ENCODE results near the gene ANKRD13B.
"Not testable (repeated sequence)": the region's sequence is repeated elsewhere in the genome, so short reads cannot be mapped to it uniquely, and the experiment has no call there.

ANKRD13B gene

GRCh38 chr17:29640413-29640812, 47.5 kb downstream of the ANKRD13B start:
- H3K4me1 ChIP-seq (ENCODE audit: control insufficient read depth in 5 of 5, insufficient read depth in 5 of 5, low read length in 5 of 5): peaks cover 8 to 64% (median 60%) of the 10 kb centered on the region in 5 donors
- H3K36me3 ChIP-seq (ENCODE audit: control insufficient read depth in 5 of 5, insufficient read depth in 5 of 5, low read length in 5 of 5): peaks cover 6 to 19% (median 14%) of the 10 kb centered on the region in 5 donors
- H3K4me3 ChIP-seq (ENCODE audit: low read depth in 1 of 5, low read length in 5 of 5): no peak overlapping the region
- no peaks in the 10 kb centered on the region for H3K9me3 ChIP-seq (ENCODE audit: control insufficient read depth in 5 of 5, low read length in 5 of 5)
- peak overlapping the region in 1 of 5 donors; percentile 56 for H3K9ac ChIP-seq (ENCODE audit: low read length in 5 of 5)
- H3K27ac ChIP-seq (ENCODE audit: low read depth, low read length): peak overlapping the region; percentile 93
- H3K27me3 ChIP-seq (ENCODE audit: control insufficient read depth in 5 of 5, insufficient read depth in 4 of 5, low read length in 5 of 5): no peaks in the 10 kb centered on the region

DNA sequence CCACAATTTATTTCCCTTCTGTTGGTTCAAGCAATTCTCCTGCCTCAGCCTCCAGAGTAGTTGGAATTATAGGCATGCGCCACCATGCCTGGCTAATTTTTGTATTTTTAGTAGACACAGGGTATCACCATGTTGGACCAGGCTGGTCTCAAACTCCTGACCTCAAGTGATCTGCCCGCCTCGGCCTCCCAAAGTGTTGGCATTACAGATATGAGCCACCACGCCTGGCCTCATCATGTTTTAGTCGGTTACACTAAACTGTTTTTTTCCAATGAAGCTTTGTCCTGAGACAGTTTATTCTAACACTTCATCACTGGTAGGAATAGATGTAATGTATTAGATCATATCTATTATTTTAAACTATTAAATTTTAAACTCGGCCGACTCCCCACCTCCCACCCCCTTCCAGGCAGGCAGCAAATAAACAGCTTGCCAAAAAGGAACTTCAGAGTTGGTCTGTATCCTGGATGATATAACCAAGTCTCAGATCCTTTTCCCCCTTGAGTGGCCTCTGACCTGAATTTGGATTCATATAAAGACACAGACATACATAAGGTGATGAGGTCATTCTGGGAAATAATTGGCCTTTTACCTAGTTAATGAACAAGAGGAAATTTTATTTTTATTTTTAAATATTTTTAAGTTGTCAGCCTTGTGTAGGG, 48.2 kb downstream of the ANKRD13B start:
- H3K4me1 ChIP-seq (ENCODE audit: control insufficient read depth in 5 of 5, insufficient read depth in 5 of 5, low read length in 5 of 5): peaks cover 10 to 71% (median 67%) of the 10 kb centered on the region in 5 donors
- peak overlapping the region in 2 of 5 donors; percentile 38 to 56 for H3K9ac ChIP-seq (ENCODE audit: low read length in 5 of 5)
- H3K36me3 ChIP-seq (ENCODE audit: control insufficient read depth in 5 of 5, insufficient read depth in 5 of 5, low read length in 5 of 5): peaks cover 5 to 12% (median 8%) of the 10 kb centered on the region in 5 donors
- H3K27ac ChIP-seq (ENCODE audit: low read depth, low read length): peak overlapping the region; percentile 93
- no peaks in the 10 kb centered on the region for H3K9me3 ChIP-seq (ENCODE audit: control insufficient read depth in 5 of 5, low read length in 5 of 5)
- H3K27me3 ChIP-seq (ENCODE audit: control insufficient read depth in 5 of 5, insufficient read depth in 4 of 5, low read length in 5 of 5): no peaks in the 10 kb centered on the region
- H3K4me3 ChIP-seq (ENCODE audit: low read depth in 1 of 5, low read length in 5 of 5): no peak overlapping the region

GRCh38 chr17:29642171-29642611, 49.3 kb downstream of the ANKRD13B start:
- Histone ChIP-seq H3K27ac (ENCODE audit: low read depth, low read length) (peak overlapping the region; percentile 93), H3K4me3 (ENCODE audit: low read depth in 1 of 5, low read length in 5 of 5) (no peak overlapping the region), H3K4me1 (ENCODE audit: control insufficient read depth in 5 of 5, insufficient read depth in 5 of 5, low read length in 5 of 5) (peaks cover 10 to 74% (median 73%) of the 10 kb centered on the region in 5 donors), H3K27me3 (ENCODE audit: control insufficient read depth in 5 of 5, insufficient read depth in 4 of 5, low read length in 5 of 5) (no peaks in the 10 kb centered on the region), H3K9ac (ENCODE audit: low read length in 5 of 5) (peak overlapping the region in 2 of 5 donors; percentile 6 to 38), H3K9me3 (ENCODE audit: control insufficient read depth in 5 of 5, low read length in 5 of 5) (no peaks in the 10 kb centered on the region), H3K36me3 (ENCODE audit: control insufficient read depth in 5 of 5, insufficient read depth in 5 of 5, low read length in 5 of 5) (peaks cover 0 to 2% (median 0%) of the 10 kb centered on the region in 5 donors)

- Histone ChIP-seq H3K9ac (ENCODE audit: low read length in 5 of 5) (no peak overlapping the region), H3K9me3 (ENCODE audit: control insufficient read depth in 5 of 5, low read length in 5 of 5) (no peaks in the 10 kb centered on the region), H3K4me1 (ENCODE audit: control insufficient read depth in 5 of 5, insufficient read depth in 5 of 5, low read length in 5 of 5) (peaks cover 10 to 74% (median 72%) of the 10 kb centered on the region in 5 donors), H3K27ac (ENCODE audit: low read depth, low read length) (peak overlapping the region; percentile 93), H3K36me3 (ENCODE audit: control insufficient read depth in 5 of 5, insufficient read depth in 5 of 5, low read length in 5 of 5) (peaks cover 3 to 12% (median 9%) of the 10 kb centered on the region in 5 donors), H3K27me3 (ENCODE audit: control insufficient read depth in 5 of 5, insufficient read depth in 4 of 5, low read length in 5 of 5) (no peaks in the 10 kb centered on the region), H3K4me3 (ENCODE audit: low read depth in 1 of 5, low read length in 5 of 5) (no peak overlapping the region)
Measured at GRCh38 chr17:29643817-29644160, 50.9 kb downstream of the ANKRD13B start.

DNA sequence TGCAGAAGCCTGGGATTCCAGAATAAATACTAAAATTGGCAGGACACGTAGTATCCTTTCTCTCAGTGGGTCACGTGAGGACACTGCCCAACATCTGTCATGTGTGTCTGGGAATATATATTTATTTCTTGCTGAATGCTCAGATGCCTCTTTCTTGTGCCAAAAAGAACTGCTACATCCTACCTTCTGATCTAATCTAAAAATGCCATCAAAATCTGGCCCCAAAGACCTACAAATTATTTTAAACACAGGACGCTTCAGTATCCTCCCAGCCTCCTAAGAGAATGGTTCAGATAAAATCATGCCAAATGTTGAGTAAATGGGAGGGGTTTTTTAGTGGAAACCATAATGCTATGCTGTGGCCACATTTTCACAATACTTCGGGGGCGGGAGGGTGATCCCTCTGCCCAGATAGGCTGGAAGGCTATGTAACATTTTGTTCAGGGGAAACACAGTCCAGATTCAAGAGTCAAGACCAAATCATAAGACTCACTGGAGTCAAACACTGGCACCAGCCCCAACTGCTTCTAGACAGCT, 52.7 kb downstream of the ANKRD13B start:
- H3K4me1 ChIP-seq (ENCODE audit: control insufficient read depth in 5 of 5, insufficient read depth in 5 of 5, low read length in 5 of 5): peaks cover 7 to 57% (median 56%) of the 10 kb centered on the region in 5 donors
- no peak overlapping the region for H3K4me3 ChIP-seq (ENCODE audit: low read depth in 1 of 5, low read length in 5 of 5)
- H3K27me3 ChIP-seq (ENCODE audit: control insufficient read depth in 5 of 5, insufficient read depth in 4 of 5, low read length in 5 of 5): no peaks in the 10 kb centered on the region
- H3K9me3 ChIP-seq (ENCODE audit: control insufficient read depth in 5 of 5, low read length in 5 of 5): no peaks in the 10 kb centered on the region
- peak overlapping the region in 4 of 5 donors; percentile 16 to 58 (median 18) for H3K9ac ChIP-seq (ENCODE audit: low read length in 5 of 5)
- peak overlapping the region; percentile 93 for H3K27ac ChIP-seq (ENCODE audit: low read depth, low read length)
- peaks cover 6 to 20% (median 13%) of the 10 kb centered on the region in 5 donors for H3K36me3 ChIP-seq (ENCODE audit: control insufficient read depth in 5 of 5, insufficient read depth in 5 of 5, low read length in 5 of 5)

DNA sequence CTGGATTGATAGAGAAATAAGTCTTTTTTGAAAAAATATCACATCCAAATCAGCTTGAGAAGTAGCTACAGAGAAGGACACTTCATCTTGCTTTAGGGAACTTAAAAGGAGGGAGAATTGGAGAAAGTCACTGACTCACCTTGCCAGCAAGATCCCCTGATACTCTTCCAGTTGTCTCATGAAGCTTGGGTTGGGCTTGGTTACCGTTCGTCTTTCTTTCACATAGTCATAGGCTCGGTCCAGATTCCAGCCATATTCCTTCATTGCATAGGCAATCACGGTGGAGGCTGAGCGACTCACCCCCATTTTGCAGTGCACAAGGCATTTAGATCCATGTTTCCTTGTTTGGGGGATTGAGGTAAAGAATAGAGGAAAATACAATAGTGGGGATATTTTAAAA, 55.1 kb downstream of the ANKRD13B start:
- Histone ChIP-seq H3K27me3 (ENCODE audit: control insufficient read depth in 5 of 5, insufficient read depth in 4 of 5, low read length in 5 of 5) (no peaks in the 10 kb centered on the region), H3K4me3 (ENCODE audit: low read depth in 1 of 5, low read length in 5 of 5) (no peak overlapping the region), H3K27ac (ENCODE audit: low read depth, low read length) (peak overlapping the region; percentile 93), H3K4me1 (ENCODE audit: control insufficient read depth in 5 of 5, insufficient read depth in 5 of 5, low read length in 5 of 5) (peaks cover 5 to 43% (median 33%) of the 10 kb centered on the region in 5 donors), H3K9ac (ENCODE audit: low read length in 5 of 5) (no peak overlapping the region), H3K36me3 (ENCODE audit: control insufficient read depth in 5 of 5, insufficient read depth in 5 of 5, low read length in 5 of 5) (peaks cover 6 to 24% (median 13%) of the 10 kb centered on the region in 5 donors), H3K9me3 (ENCODE audit: control insufficient read depth in 5 of 5, low read length in 5 of 5) (no peaks in the 10 kb centered on the region)

GRCh38 chr17:29649359-29649758, 56.4 kb downstream of the ANKRD13B start:
- H3K9ac ChIP-seq (ENCODE audit: low read length in 5 of 5): no peak overlapping the region
- H3K36me3 ChIP-seq (ENCODE audit: control insufficient read depth in 5 of 5, insufficient read depth in 5 of 5, low read length in 5 of 5): peaks cover 6 to 24% (median 13%) of the 10 kb centered on the region in 5 donors
- H3K27me3 ChIP-seq (ENCODE audit: control insufficient read depth in 5 of 5, insufficient read depth in 4 of 5, low read length in 5 of 5): no peaks in the 10 kb centered on the region
- no peak overlapping the region for H3K4me3 ChIP-seq (ENCODE audit: low read depth in 1 of 5, low read length in 5 of 5)
- H3K27ac ChIP-seq (ENCODE audit: low read depth, low read length): peak overlapping the region; percentile 30
- H3K4me1 ChIP-seq (ENCODE audit: control insufficient read depth in 5 of 5, insufficient read depth in 5 of 5, low read length in 5 of 5): peaks cover 5 to 48% (median 21%) of the 10 kb centered on the region in 5 donors
- H3K9me3 ChIP-seq (ENCODE audit: control insufficient read depth in 5 of 5, low read length in 5 of 5): no peaks in the 10 kb centered on the region

GRCh38 chr17:29650396-29650795, 57.5 kb downstream of the ANKRD13B start:
- H3K27me3 ChIP-seq (ENCODE audit: control insufficient read depth in 5 of 5, insufficient read depth in 4 of 5, low read length in 5 of 5): no peaks in the 10 kb centered on the region
- H3K4me3 ChIP-seq (ENCODE audit: low read depth in 1 of 5, low read length in 5 of 5): no peak overlapping the region
- no peak overlapping the region for H3K9ac ChIP-seq (ENCODE audit: low read length in 5 of 5)
- no peak overlapping the region for H3K27ac ChIP-seq (ENCODE audit: low read depth, low read length)
- peaks cover 6 to 26% (median 15%) of the 10 kb centered on the region in 5 donors for H3K36me3 ChIP-seq (ENCODE audit: control insufficient read depth in 5 of 5, insufficient read depth in 5 of 5, low read length in 5 of 5)
- H3K9me3 ChIP-seq (ENCODE audit: control insufficient read depth in 5 of 5, low read length in 5 of 5): no peaks in the 10 kb centered on the region
- H3K4me1 ChIP-seq (ENCODE audit: control insufficient read depth in 5 of 5, insufficient read depth in 5 of 5, low read length in 5 of 5): peaks cover 1 to 41% (median 15%) of the 10 kb centered on the region in 5 donors

- Histone ChIP-seq H3K4me1 (ENCODE audit: control insufficient read depth in 5 of 5, insufficient read depth in 5 of 5, low read length in 5 of 5) (peaks cover 0 to 28% (median 7%) of the 10 kb centered on the region in 5 donors), H3K36me3 (ENCODE audit: control insufficient read depth in 5 of 5, insufficient read depth in 5 of 5, low read length in 5 of 5) (peaks cover 6 to 31% (median 18%) of the 10 kb centered on the region in 5 donors), H3K27ac (ENCODE audit: low read depth, low read length) (peak overlapping the region; percentile 46)
- not testable (repeated sequence) for H3K27me3 ChIP-seq (ENCODE audit: control insufficient read depth in 5 of 5, insufficient read depth in 4 of 5, low read length in 5 of 5); H3K9ac ChIP-seq (ENCODE audit: low read length in 5 of 5); H3K9me3 ChIP-seq (ENCODE audit: control insufficient read depth in 5 of 5, low read length in 5 of 5); H3K4me3 ChIP-seq (ENCODE audit: low read depth in 1 of 5, low read length in 5 of 5)
Measured at GRCh38 chr17:29651913-29652312, 59.0 kb downstream of the ANKRD13B start.

DNA sequence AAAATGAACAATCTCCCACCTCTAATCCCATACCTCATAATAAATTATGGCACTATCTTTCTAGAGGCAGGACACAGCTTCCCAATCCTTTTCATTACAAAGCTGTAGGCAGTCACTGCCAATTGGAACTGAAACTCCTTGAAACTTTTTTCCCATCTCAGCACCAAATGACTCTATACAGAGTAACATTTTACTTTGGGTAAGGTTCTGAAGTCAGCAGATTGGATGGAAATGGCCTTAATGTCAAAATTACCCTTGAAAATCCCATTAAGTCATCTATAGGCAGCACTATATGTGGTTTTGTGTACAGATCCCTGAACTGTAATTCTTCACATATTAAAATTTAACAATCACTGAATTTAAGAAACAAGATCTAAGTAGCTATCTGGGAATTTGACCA, 60.0 kb downstream of the ANKRD13B start:
- Histone ChIP-seq H3K27ac (ENCODE audit: low read depth, low read length) (no peak overlapping the region), H3K27me3 (ENCODE audit: control insufficient read depth in 5 of 5, insufficient read depth in 4 of 5, low read length in 5 of 5) (no peaks in the 10 kb centered on the region), H3K36me3 (ENCODE audit: control insufficient read depth in 5 of 5, insufficient read depth in 5 of 5, low read length in 5 of 5) (peaks cover 6 to 26% (median 16%) of the 10 kb centered on the region in 5 donors), H3K4me3 (ENCODE audit: low read depth in 1 of 5, low read length in 5 of 5) (no peak overlapping the region), H3K4me1 (ENCODE audit: control insufficient read depth in 5 of 5, insufficient read depth in 5 of 5, low read length in 5 of 5) (peaks cover 0 to 28% (median 7%) of the 10 kb centered on the region in 5 donors), H3K9me3 (ENCODE audit: control insufficient read depth in 5 of 5, low read length in 5 of 5) (no peaks in the 10 kb centered on the region), H3K9ac (ENCODE audit: low read length in 5 of 5) (no peak overlapping the region)
